ENCODE measurements around the gene ZBTB17.

ZBTB17 gene

GRCh38 chr1:15963363-15963967, 12.4 kb downstream of the ZBTB17 start:
- DNase-seq (ENCODE audit: low spot score): no peak
- TF ChIP-seq, protein P1, sequence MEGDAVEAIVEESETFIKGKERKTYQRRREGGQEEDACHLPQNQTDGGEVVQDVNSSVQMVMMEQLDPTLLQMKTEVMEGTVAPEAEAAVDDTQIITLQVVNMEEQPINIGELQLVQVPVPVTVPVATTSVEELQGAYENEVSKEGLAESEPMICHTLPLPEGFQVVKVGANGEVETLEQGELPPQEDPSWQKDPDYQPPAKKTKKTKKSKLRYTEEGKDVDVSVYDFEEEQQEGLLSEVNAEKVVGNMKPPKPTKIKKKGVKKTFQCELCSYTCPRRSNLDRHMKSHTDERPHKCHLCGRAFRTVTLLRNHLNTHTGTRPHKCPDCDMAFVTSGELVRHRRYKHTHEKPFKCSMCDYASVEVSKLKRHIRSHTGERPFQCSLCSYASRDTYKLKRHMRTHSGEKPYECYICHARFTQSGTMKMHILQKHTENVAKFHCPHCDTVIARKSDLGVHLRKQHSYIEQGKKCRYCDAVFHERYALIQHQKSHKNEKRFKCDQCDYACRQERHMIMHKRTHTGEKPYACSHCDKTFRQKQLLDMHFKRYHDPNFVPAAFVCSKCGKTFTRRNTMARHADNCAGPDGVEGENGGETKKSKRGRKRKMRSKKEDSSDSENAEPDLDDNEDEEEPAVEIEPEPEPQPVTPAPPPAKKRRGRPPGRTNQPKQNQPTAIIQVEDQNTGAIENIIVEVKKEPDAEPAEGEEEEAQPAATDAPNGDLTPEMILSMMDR (IDR thresholded peaks at IDR 0.05; ENCODE audit: extremely low read depth, missing control alignments): no peak

DNA sequence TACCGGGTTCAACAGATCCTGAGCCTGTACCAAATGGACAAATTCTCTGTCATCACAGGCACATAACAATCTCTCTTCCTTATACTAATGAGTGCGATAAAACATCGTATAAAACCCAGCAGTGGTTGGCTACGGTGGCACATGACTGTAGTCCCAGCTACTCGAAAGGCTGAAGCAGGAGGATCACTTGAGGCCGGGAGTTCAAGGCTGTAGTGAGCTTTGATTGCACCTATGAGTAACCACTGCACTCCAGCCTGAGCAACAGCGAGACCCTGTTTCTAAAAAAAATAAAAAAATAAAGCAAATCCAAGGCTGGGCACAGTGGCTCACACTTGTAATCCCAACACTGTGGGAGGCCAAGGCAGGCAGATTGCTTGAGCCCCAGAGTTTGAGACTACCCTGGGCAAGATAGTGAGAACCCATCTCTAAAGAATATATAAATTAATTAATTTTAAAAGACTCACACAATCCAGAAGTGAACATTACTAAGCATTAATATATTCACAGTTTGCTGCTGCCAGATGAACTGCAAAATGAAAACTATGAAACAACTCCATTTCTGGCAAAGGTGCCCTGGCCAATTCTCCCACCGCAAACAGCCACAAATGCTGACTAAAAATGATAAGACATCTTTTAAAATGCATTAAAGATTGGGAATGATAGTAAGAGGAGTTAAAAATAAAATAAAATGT, 13.1 kb downstream of the ZBTB17 start:
- TF ChIP-seq, protein P1 (IDR thresholded peaks at IDR 0.05; ENCODE audit: extremely low read depth, missing control alignments): no peak
- DNase-seq (ENCODE audit: low spot score): no peak

- TF ChIP-seq, protein P1 (IDR thresholded peaks at IDR 0.05; ENCODE audit: extremely low read depth, missing control alignments): no peak
- no peak for DNase-seq (ENCODE audit: low spot score)
These were observed 13.7 kb downstream of the ZBTB17 start for GRCh38 chr1:15962176-15962575.

DNA sequence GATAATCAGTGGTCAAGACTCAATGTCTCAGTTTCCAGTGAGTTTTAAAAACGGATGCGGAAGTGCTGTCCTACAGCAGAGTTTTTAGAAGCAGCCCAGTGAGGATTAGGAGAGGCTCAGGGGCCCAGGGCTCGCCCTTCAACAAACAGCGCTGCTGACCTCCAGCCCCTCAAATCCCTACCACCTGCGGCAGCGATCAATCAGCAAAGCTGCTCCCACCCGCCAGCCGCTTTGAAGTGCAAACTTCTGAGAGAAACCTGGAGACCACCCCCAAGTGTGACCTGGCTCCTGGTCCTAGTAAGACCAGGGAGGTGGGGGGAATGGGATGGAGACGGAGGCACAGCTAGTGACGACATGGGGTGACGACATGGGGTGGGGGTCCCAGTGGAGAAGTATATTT, 14.4 kb downstream of the ZBTB17 start:
- TF ChIP-seq, protein P1 (IDR thresholded peaks at IDR 0.05; ENCODE audit: extremely low read depth, missing control alignments): no peak
- no peak for DNase-seq (ENCODE audit: low spot score)

GRCh38 chr1:15960808-15961207, 15.1 kb downstream of the ZBTB17 start:
- DNase-seq (ENCODE audit: low spot score): no peak
- TF ChIP-seq, protein P1 (IDR thresholded peaks at IDR 0.05; ENCODE audit: extremely low read depth, missing control alignments): no peak

GRCh38 chr1:15959827-15960446, 16.0 kb downstream of the ZBTB17 start:
- TF ChIP-seq, protein P1 (IDR thresholded peaks at IDR 0.05; ENCODE audit: extremely low read depth, missing control alignments): no peak
- no peak for DNase-seq (ENCODE audit: low spot score)

GRCh38 chr1:15959424-15959823, 16.5 kb downstream of the ZBTB17 start:
- TF ChIP-seq, protein P1 (IDR thresholded peaks at IDR 0.05; ENCODE audit: extremely low read depth, missing control alignments): no peak
- DNase-seq (ENCODE audit: low spot score): no peak
